Pancreas (tissue), 10 donors: ENCODE data around the gene SAMD8. TPM values are rescaled to one million over a fixed set of nuclear protein-coding genes. Genes with fewer than 3 reads are reported as not detected.
"Not testable (repeated sequence)": the region's sequence is repeated elsewhere in the genome, so short reads cannot be mapped to it uniquely, and the experiment has no call there.

Experiments
- ATAC-seq, 4 donors: fragments of 200-7000 bp; cut with Tn5 transposase; one replicate each; pipeline versions ENCODE4 v1.8.0 to v1.9.1; 2020; ENCODE audit warnings: mild to moderate bottlenecking in 4 of 4, moderate library complexity in 4 of 4
- DNase-seq, 6 donors: peaks; one replicate each; pipeline ENCODE4 v3.0.0-alpha.2; 2020
- FAIRE-seq: peaks from 2 replicates; lab custom pipeline; 2012; peaks lifted over from hg19 to GRCh38; lab: Jason Lieb, UNC
- H3K27ac ChIP-seq, 4 donors: fragments of 200-600 bp; sonication (generic); 1 replicate in 3 of 4; 2 replicates in 1 of 4; pipeline versions ENCODE4 v1.5.0 to v1.8.0; 2020
- H3K27me3 ChIP-seq, 4 donors: fragments of 200-600 bp; one replicate each; pipeline ENCODE4 v1.8.0; 2021
- H3K36me3 ChIP-seq, 3 donors: fragments of 200-600 bp; sonication (generic) in 1 of 3; one replicate each; pipeline versions ENCODE4 v1.5.0 to v1.8.0; 2020 to 2021
- H3K4me1 ChIP-seq, 3 donors: fragments of 200-600 bp; one replicate each; pipeline ENCODE4 v1.8.0; 2021
- H3K4me3 ChIP-seq, 4 donors: fragments of 200-600 bp; sonication (generic) in 2 of 4; one replicate each; pipeline versions ENCODE4 v1.5.0 to v1.8.0; 2020 to 2021
- H3K9me3 ChIP-seq, 4 donors: fragments of 200-600 bp; one replicate each; pipeline ENCODE4 v1.8.0; 2021
- WGBS, 2 donors: extraction: QIAGEN DNeasy Blood & Tissue Kit; methylation state at CpG; one replicate each; pipeline ENCODE4 v1.1.7; 2013; 5-methylcytosine and 5-hydroxymethylcytosine counted together
- intact Hi-C, 3 donors: fragments of 100-400 bp; cut with DNase I; formaldehyde crosslinking; loops; one replicate each; pipeline versions ENCODE4 v1.11.1 to v1.14.2; 2022
- polyA plus RNA-seq, 2 donors: library from polyadenylated mRNA; stranded (reverse); fragments of 200-250 nt; gene quantifications; one replicate each; pipeline ENCODE4 v1.2.3, GENCODE V29; 2013
- total RNA-seq, 6 donors: library from RNA; stranded (reverse); fragmentation: NEBNext Ultra II Directional in 4 of 6; extraction: Animal tissue kit (Norgen Biotek cat#: 25700) in 4 of 6; gene quantifications; one replicate each; pipeline versions ENCODE4 v1.2.1 to v1.2.4, GENCODE V29; 2021 to 2023
- TF ChIP-seq, protein P1 (sequence below), 4 donors: fragments of 200-600 bp; sonication (generic) in 3 of 4; IDR thresholded peaks; one replicate each; pipeline versions ENCODE4 v1.5.0 to v1.8.0; 2021; ENCODE audit warnings: antibody characterized with exemption in 4 of 4
- donor health status: healthy with polysubstance abuse.
- donor health status: DM: no; HTN: no; CAD: no; lungs with moderate emphysema.
- donor health status: DM: no; HTN: no; CAD: no.
- donor health status: control.
- donor health status: control.
- donor health status: Bipolar disorder and iron deficiency.
- donor health status: DM: yes; HTN: yes; CAD: no.
- donor health status: DM: no; HTN: no; CAD: no.
- donor health status: DM: no; HTN: no; CAD: no.
- donor health status: DM: yes; HTN: yes; CAD: no.

The SAMD8 gene
- total and polyA plus RNA-seq, 8 donors, result 2.1 to 10.1 (median 6.2) TPM

DNA sequence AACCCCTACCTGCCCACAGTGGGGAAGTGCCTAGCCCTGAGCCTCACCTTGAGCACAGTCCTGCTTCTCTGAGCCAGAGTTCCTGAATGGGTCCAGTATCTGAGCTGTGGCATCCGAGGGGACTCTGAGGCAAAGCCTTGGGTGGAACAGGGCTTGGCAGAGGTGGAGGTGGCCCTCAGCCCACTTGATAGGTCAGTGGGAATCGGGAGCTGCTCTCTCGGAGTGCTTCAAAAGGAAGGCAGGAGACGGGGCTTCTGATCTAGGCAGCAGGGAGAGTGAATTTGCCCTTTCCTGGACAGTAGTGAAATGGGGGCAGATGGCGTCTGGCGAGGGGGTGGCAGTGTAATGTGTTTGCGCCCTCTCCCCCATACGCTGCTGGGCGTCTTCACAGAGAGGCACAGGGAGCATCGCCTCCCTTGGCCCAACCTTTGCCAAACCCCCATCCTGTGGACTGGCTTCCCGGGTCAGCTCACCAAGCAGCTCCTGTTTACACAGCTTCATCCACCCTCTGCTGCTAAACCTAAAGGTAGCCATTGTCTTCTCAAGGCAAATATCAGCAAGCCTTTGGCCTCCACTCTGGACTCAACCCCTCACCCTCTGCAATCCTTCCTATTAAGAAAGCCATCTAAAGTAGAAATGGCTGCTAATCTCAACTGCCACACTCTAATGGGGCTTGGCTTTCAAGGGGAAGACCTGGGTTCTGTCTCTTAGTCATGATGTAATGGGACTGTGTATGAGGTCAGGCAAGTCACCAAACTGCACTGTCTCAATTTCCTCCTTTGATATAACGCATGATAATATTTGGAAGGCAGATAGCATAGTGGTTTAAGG lies 78.0 kb downstream of the SAMD8 start:
- Histone ChIP-seq H3K4me1 (peaks cover 0 to 12% (median 4%) of the 10 kb centered on the region in 3 donors), H3K27me3 (no peaks in the 10 kb centered on the region), H3K36me3 (no peaks in the 10 kb centered on the region), H3K9me3 (no peaks in the 10 kb centered on the region), H3K27ac (no peak overlapping the region), H3K4me3 (no peak overlapping the region)
- TF ChIP-seq, protein P1, sequence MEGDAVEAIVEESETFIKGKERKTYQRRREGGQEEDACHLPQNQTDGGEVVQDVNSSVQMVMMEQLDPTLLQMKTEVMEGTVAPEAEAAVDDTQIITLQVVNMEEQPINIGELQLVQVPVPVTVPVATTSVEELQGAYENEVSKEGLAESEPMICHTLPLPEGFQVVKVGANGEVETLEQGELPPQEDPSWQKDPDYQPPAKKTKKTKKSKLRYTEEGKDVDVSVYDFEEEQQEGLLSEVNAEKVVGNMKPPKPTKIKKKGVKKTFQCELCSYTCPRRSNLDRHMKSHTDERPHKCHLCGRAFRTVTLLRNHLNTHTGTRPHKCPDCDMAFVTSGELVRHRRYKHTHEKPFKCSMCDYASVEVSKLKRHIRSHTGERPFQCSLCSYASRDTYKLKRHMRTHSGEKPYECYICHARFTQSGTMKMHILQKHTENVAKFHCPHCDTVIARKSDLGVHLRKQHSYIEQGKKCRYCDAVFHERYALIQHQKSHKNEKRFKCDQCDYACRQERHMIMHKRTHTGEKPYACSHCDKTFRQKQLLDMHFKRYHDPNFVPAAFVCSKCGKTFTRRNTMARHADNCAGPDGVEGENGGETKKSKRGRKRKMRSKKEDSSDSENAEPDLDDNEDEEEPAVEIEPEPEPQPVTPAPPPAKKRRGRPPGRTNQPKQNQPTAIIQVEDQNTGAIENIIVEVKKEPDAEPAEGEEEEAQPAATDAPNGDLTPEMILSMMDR (IDR thresholded peaks at IDR 0.05), result no peak
- intact Hi-C loops, result no loop called here
- DNase-seq (no peak), ATAC-seq (no peak), FAIRE-seq (no peak)
- 89 to 90% methylated on average over 12 of the region's 12 CpGs for WGBS, 2 donors

DNA sequence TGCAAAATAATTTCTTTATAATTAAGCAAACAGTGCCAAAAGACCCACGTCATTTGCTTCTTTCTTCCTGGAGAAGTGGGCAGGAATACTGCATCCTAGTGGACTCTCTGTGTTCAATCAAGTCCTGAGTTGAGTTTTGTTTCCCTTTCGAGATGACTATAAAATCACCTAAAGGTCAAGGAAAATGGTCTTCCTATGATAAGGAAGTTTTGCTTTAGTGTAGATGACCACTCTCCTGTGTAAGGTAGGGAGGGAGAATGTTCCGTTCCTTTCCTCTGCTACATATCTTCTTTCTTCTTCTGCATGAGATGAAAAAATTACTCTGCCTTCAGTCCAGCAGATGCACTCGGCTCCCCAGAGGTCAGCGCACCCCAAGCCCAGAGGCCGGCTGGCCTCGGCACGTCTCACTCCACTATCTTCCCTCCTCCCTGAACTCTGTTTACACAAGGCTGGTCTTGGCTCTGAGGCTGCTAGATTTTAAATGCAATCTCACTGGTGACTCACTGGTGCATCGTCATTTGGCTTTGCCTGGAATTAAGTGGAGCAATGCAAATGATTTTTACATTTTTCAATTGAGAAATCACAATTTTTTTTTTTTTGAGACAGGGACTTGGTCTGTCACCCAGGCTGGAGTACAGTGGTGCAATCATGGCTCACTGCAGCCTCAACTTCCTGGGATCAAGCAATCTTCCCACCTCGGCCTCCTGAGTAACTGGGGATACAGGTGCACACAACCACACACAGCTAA lies 80.5 kb downstream of the SAMD8 start:
- no peaks in the 10 kb centered on the region for H3K9me3 ChIP-seq
- ATAC-seq, result peak; percentile 89 to 95 (median 93)
- intact Hi-C loops, result no loop called here
- peak in 5 of 6 donors; percentile 49 to 68 (median 55) for DNase-seq
- no peak overlapping the region for H3K4me3 ChIP-seq
- H3K36me3 ChIP-seq, result no peaks in the 10 kb centered on the region
- TF ChIP-seq, protein P1 (IDR thresholded peaks at IDR 0.05), result no peak
- no peaks in the 10 kb centered on the region for H3K27me3 ChIP-seq
- peaks cover 0 to 12% (median 4%) of the 10 kb centered on the region in 3 donors for H3K4me1 ChIP-seq
- H3K27ac ChIP-seq, result peak overlapping the region in 3 of 4 donors; percentile 4 to 74 (median 54)
- WGBS, 2 donors, result 17 to 18% methylated on average over 10 of the region's 10 CpGs
- no peak for FAIRE-seq

DNA sequence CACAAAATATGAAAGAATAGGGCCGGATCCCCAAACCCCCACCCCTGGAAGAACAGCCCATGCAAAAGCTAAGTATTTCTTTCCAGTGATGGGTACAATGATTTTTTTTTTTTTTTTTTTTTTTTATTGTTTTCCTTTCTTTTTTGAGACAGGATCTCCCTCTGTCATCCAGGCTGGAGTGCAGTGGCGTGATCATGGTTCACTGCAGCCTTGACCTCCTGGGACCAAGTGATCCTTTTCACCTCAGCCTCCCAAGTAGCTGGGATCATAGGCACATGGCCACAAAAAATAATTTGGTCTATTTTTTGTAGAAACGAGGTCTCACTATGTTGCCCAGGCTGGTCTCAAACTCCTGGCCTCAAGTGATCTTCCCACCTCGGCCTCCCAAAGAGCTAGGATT lies 83.2 kb downstream of the SAMD8 start:
- ATAC-seq, H3K27me3 ChIP-seq, DNase-seq, intact Hi-C loops, FAIRE-seq, H3K36me3 ChIP-seq, H3K27ac ChIP-seq, H3K9me3 ChIP-seq, H3K4me3 ChIP-seq: not testable (repeated sequence)
- WGBS, 2 donors, result 94 to 97% methylated on average over 4 of the region's 4 CpGs
- peaks cover 0 to 12% (median 4%) of the 10 kb centered on the region in 3 donors for H3K4me1 ChIP-seq

DNA sequence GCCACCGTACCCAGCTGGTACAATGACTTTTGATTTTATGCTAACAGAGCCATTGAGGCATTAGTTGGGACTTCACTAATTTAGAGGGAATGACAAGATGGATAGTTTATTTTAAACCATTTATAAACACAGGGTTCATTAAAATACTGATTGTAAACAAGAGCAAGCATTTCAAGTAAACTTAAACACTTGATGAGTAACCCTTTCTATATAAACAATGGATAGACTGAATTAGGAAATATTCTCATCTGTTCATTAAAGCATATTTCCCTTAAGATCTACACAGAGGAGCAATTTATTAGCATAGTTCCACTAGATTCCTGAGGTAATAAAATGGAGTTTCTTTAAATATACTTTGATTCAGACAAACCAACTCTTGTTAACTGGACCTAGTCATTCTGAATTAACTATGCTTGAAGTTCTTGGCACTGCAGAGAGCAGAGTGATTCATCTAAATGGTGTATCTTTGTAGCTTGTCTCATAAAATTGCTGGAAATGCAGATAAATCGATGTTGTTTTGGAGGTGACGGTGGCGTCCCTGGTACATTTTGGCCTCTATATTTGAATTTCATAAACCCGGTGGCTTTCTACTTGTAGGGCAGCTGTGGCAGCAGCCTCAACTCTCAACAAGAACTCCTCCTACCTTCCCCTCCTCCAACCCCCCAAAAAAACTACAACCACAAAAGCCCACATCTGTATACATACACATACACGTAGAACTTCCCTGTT lies 83.7 kb downstream of the SAMD8 start:
- no peaks in the 10 kb centered on the region for H3K36me3 ChIP-seq
- no peak for FAIRE-seq
- intact Hi-C loops, result no loop called here

More for the DNA sequence above, 83.7 kb downstream of the SAMD8 start:
- DNase-seq (no peak), ATAC-seq (no peak)
- peaks cover 0 to 12% (median 4%) of the 10 kb centered on the region in 3 donors for H3K4me1 ChIP-seq
- no peak overlapping the region for H3K4me3 ChIP-seq
- H3K27me3 ChIP-seq, result no peaks in the 10 kb centered on the region
- H3K27ac ChIP-seq, result no peak overlapping the region
- WGBS, 2 donors, result 94 to 96% methylated on average over 6 of the region's 6 CpGs
- TF ChIP-seq, protein P1 (IDR thresholded peaks at IDR 0.05), result no peak
- no peaks in the 10 kb centered on the region for H3K9me3 ChIP-seq
